ENCODE results near the gene PDZD4.

Gene PDZD4

DNA sequence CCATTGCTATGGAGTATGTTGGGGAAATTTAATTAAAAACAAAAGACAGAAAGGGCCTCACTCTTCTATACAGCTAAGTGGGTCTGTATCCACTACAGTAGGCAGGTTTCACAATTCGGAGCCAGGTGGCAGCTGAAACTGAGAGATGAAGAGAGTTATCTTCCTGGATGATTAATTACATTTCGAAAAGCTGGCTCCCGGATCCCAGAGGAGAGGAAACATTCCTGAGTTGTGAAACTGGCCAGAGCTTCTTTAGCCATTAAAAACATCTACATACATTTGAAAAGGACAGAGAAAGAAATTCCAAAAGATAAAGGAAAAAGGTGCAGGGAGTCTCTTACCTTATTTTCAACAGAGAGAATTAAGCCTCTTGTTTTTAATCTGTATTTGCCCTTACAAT is 15.5 kb upstream of the PDZD4 start:
- Histone ChIP-seq H3K4me2 (ENCODE audit: low read depth, low read length) (no peak overlapping the region), H3K4me3 (ENCODE audit: low read length) (no peak overlapping the region), H4K20me1 (ENCODE audit: insufficient read depth, low read length) (no peaks in the 10 kb centered on the region), H3K27ac (ENCODE audit: low read length) (no peak overlapping the region), H3K27me3 (replicated peaks; ENCODE audit: insufficient read depth, low read length) (peaks cover 24% of the 10 kb centered on the region), H3K79me2 (ENCODE audit: low read length) (no peaks in the 10 kb centered on the region), H3K4me1 (ENCODE audit: low read length) (no peaks in the 10 kb centered on the region), H3K9me2 (replicated peaks; ENCODE audit: insufficient read depth, low read length) (no peaks in the 10 kb centered on the region), H3K36me3 (replicated peaks; ENCODE audit: insufficient read depth, low read length) (no peaks in the 10 kb centered on the region), H3K9me3 (replicated peaks; ENCODE audit: insufficient read depth, low read length) (no peaks in the 10 kb centered on the region), H3F3A (ENCODE audit: insufficient read depth, low read length) (no peaks in the 10 kb centered on the region), H3K9ac (ENCODE audit: low read length) (no peak overlapping the region), H2AFZ (ENCODE audit: low read length) (no peak overlapping the region)
- TF ChIP-seq EZH2 (optimal IDR thresholded peaks at IDR 0.05; ENCODE audit: low read depth, low read length) (no peak), EZH2phosphoT487 (IDR thresholded peaks at IDR 0.05; ENCODE audit: low read length) (no peak)
- TF ChIP-seq, protein P1, sequence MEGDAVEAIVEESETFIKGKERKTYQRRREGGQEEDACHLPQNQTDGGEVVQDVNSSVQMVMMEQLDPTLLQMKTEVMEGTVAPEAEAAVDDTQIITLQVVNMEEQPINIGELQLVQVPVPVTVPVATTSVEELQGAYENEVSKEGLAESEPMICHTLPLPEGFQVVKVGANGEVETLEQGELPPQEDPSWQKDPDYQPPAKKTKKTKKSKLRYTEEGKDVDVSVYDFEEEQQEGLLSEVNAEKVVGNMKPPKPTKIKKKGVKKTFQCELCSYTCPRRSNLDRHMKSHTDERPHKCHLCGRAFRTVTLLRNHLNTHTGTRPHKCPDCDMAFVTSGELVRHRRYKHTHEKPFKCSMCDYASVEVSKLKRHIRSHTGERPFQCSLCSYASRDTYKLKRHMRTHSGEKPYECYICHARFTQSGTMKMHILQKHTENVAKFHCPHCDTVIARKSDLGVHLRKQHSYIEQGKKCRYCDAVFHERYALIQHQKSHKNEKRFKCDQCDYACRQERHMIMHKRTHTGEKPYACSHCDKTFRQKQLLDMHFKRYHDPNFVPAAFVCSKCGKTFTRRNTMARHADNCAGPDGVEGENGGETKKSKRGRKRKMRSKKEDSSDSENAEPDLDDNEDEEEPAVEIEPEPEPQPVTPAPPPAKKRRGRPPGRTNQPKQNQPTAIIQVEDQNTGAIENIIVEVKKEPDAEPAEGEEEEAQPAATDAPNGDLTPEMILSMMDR (IDR thresholded peaks at IDR 0.05; ENCODE audit: low read length): no peak
- DNase-seq: no peak

DNA sequence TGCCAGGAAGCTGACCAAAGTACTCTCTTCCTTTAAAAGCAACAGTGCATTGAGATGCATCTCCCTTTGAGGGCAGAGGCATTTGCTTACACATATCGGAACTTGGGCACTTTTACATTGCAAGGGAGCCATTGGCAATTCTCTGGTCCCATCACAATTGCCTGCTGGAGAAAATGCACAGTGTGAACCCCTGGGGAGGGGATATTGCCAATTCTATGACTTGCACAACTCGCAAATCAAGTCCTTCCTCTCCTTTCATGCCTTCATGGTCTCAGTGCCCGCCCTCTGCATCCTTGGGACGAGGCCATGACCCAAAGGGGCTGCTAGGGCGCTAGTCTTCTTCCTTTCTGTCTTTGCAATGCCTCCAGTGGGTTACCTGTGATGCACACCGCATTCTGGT is 14.9 kb upstream of the PDZD4 start:
- Histone ChIP-seq H3K27ac (ENCODE audit: low read length) (no peak overlapping the region), H3K9ac (ENCODE audit: low read length) (no peak overlapping the region), H3K9me3 (replicated peaks; ENCODE audit: insufficient read depth, low read length) (no peaks in the 10 kb centered on the region), H3K36me3 (replicated peaks; ENCODE audit: insufficient read depth, low read length) (no peaks in the 10 kb centered on the region), H3F3A (ENCODE audit: insufficient read depth, low read length) (no peaks in the 10 kb centered on the region), H3K9me2 (replicated peaks; ENCODE audit: insufficient read depth, low read length) (no peaks in the 10 kb centered on the region), H3K79me2 (ENCODE audit: low read length) (no peaks in the 10 kb centered on the region), H3K4me1 (ENCODE audit: low read length) (no peaks in the 10 kb centered on the region), H2AFZ (ENCODE audit: low read length) (no peak overlapping the region), H3K4me2 (ENCODE audit: low read depth, low read length) (no peak overlapping the region), H4K20me1 (ENCODE audit: insufficient read depth, low read length) (no peaks in the 10 kb centered on the region), H3K4me3 (ENCODE audit: low read length) (no peak overlapping the region), H3K27me3 (replicated peaks; ENCODE audit: insufficient read depth, low read length) (peaks cover 21% of the 10 kb centered on the region)
- TF ChIP-seq EZH2phosphoT487 (IDR thresholded peaks at IDR 0.05; ENCODE audit: low read length): no peak
- TF ChIP-seq, protein P1 (IDR thresholded peaks at IDR 0.05; ENCODE audit: low read length): no peak
- no peak for TF ChIP-seq EZH2 (optimal IDR thresholded peaks at IDR 0.05; ENCODE audit: low read depth, low read length)
- no peak for DNase-seq

DNA sequence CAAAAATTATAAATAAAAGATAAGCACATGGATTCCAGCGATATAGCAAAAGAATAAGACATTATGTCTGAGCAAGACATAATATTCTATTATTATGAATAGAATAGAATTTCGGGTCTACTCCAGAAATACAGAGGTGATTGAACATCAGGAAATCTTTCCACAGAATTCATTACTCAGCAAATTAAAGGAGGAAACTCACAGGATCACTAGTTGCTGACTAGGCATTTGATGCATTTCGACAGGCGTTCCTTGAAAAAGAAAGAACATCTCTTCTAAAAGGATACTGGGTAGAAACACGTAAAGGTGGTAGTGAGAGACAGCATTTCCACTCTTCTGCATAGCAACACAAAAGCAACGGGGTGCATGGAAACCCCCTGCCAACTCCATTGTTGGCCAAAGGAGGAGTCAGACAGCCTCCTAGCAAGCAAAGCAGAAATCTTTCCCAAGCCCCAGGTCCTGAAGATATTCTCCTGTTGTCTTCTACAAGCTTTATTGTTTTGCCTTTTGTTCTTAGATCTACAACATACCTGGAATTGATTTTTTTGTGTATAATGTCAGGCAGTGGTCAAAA is 14.3 kb upstream of the PDZD4 start:
- H3K9ac ChIP-seq (ENCODE audit: low read length): no peak overlapping the region
- TF ChIP-seq, protein P1 (IDR thresholded peaks at IDR 0.05; ENCODE audit: low read length): no peak
- TF ChIP-seq EZH2phosphoT487 (IDR thresholded peaks at IDR 0.05; ENCODE audit: low read length) (no peak), EZH2 (optimal IDR thresholded peaks at IDR 0.05; ENCODE audit: low read depth, low read length) (no peak)

More for the DNA sequence above, 14.3 kb upstream of the PDZD4 start:
- H3K4me3 ChIP-seq (ENCODE audit: low read length): no peak overlapping the region
- no peaks in the 10 kb centered on the region for H3K9me2 ChIP-seq (replicated peaks; ENCODE audit: insufficient read depth, low read length)
- H3K36me3 ChIP-seq (replicated peaks; ENCODE audit: insufficient read depth, low read length): no peaks in the 10 kb centered on the region
- DNase-seq: no peak
- no peak overlapping the region for H3K27ac ChIP-seq (ENCODE audit: low read length)
- H3K4me2 ChIP-seq (ENCODE audit: low read depth, low read length): no peak overlapping the region
- no peak overlapping the region for H2AFZ ChIP-seq (ENCODE audit: low read length)
- H3K79me2 ChIP-seq (ENCODE audit: low read length): no peaks in the 10 kb centered on the region
- no peaks in the 10 kb centered on the region for H4K20me1 ChIP-seq (ENCODE audit: insufficient read depth, low read length)
- H3K27me3 ChIP-seq (replicated peaks; ENCODE audit: insufficient read depth, low read length): peaks cover 21% of the 10 kb centered on the region
- H3K4me1 ChIP-seq (ENCODE audit: low read length): no peaks in the 10 kb centered on the region
- H3F3A ChIP-seq (ENCODE audit: insufficient read depth, low read length): no peaks in the 10 kb centered on the region
- no peaks in the 10 kb centered on the region for H3K9me3 ChIP-seq (replicated peaks; ENCODE audit: insufficient read depth, low read length)
